Loucy (cell line): ENCODE measurements around the gene EXOC3L4.

Experiments used
- H2AFZ ChIP-seq: fragments of 200-600 bp; sonication (generic); 2 replicates; pipeline ENCODE4 v1.6.0; 2016; ENCODE audit warnings: antibody characterized with exemption, mild to moderate bottlenecking, low read length, moderate library complexity
- H3F3A ChIP-seq: fragments of 200-600 bp; 2 replicates; pipeline ENCODE4 v1.6.0; 2016; ENCODE audit warnings: antibody characterized with exemption, low read depth, mild to moderate bottlenecking
- H3K27me3 ChIP-seq: fragments of 200-600 bp; sonication (generic); 2 replicates; pipeline ENCODE4 v1.6.1; 2014; ENCODE audit warnings: low read length, mild to moderate bottlenecking; ENCODE audit not compliant: insufficient read depth, poor library complexity, severe bottlenecking
- H3K36me3 ChIP-seq: fragments of 200-600 bp; sonication (generic); 2 replicates; pipeline ENCODE4 v1.6.1; 2016; ENCODE audit warnings: low read length; ENCODE audit not compliant: insufficient read depth
- H3K4me1 ChIP-seq: fragments of 200-600 bp; sonication (generic); 2 replicates; pipeline ENCODE4 v1.5.1; 2014; ENCODE audit warnings: low read length, mild to moderate bottlenecking; ENCODE audit not compliant: insufficient read depth, poor library complexity, severe bottlenecking
- H3K4me2 ChIP-seq: fragments of 200-600 bp; sonication (generic); 2 replicates; pipeline ENCODE4 v1.6.0; 2014; ENCODE audit warnings: antibody characterized with exemption, low read length, low read depth, mild to moderate bottlenecking; ENCODE audit not compliant: poor library complexity, severe bottlenecking
- H3K4me3 ChIP-seq: fragments of 200-600 bp; sonication (generic); 2 replicates; pipeline ENCODE4 v1.5.1; 2014; ENCODE audit warnings: low read length, mild to moderate bottlenecking, mixed read lengths; ENCODE audit not compliant: poor library complexity, severe bottlenecking
- H3K79me2 ChIP-seq: fragments of 200-600 bp; sonication (generic); 2 replicates; pipeline ENCODE4 v1.6.1; 2014; ENCODE audit warnings: low read length; ENCODE audit not compliant: insufficient read depth
- H3K9ac ChIP-seq: fragments of 200-600 bp; sonication (generic); 2 replicates; pipeline ENCODE4 v1.6.0; 2014; ENCODE audit warnings: mild to moderate bottlenecking, low read depth, low read length, moderate library complexity; ENCODE audit not compliant: poor library complexity, severe bottlenecking
- H3K9me2 ChIP-seq: fragments of 200-600 bp; sonication (generic); replicated peaks from 2 replicates; pipeline ENCODE4 v1.6.1; 2016; ENCODE audit warnings: low read depth, low read length, mixed read lengths
- H3K9me3 ChIP-seq: fragments of 200-600 bp; sonication (generic); 2 replicates; pipeline ENCODE4 v1.6.1; 2014; ENCODE audit warnings: mild to moderate bottlenecking, antibody characterized with exemption, low read length, low read depth; ENCODE audit not compliant: insufficient read depth
- H4K20me1 ChIP-seq: fragments of 200-600 bp; sonication (generic); 2 replicates; pipeline ENCODE4 v1.6.0; 2014; ENCODE audit warnings: antibody characterized with exemption, low read length, mild to moderate bottlenecking; ENCODE audit not compliant: insufficient read depth, poor library complexity, severe bottlenecking
- CTCF ChIP-seq: fragments of 200-600 bp; sonication (generic); conservative IDR thresholded peaks from 2 replicates; pipeline ENCODE4 v1.5.1; 2014; ENCODE audit warnings: mild to moderate bottlenecking, antibody characterized with exemption, low read length
- EZH2phosphoT487 ChIP-seq: fragments of 200-600 bp; IDR thresholded peaks from 2 replicates; pipeline ENCODE4 v1.6.1; 2018; ENCODE audit warnings: antibody characterized with exemption, mild to moderate bottlenecking, moderate library complexity, borderline replicate concordance

EXOC3L4 gene

GRCh38 chr14:103107455-103107854 is 12.9 kb downstream of the EXOC3L4 start:
- H3K9ac ChIP-seq: no peak overlapping the region
- H3K9me3 ChIP-seq: no peaks in the 10 kb centered on the region
- H3K9me2 ChIP-seq: no peaks in the 10 kb centered on the region
- H2AFZ ChIP-seq: no peak overlapping the region
- H3K36me3 ChIP-seq: no peaks in the 10 kb centered on the region
- peaks cover 4% of the 10 kb centered on the region for H3K4me1 ChIP-seq
- no peaks in the 10 kb centered on the region for H4K20me1 ChIP-seq
- no peak overlapping the region for H3K4me3 ChIP-seq
- no peak for TF ChIP-seq CTCF
- H3K27me3 ChIP-seq: no peaks in the 10 kb centered on the region
- H3K4me2 ChIP-seq: no peak overlapping the region
- H3F3A ChIP-seq: no peaks in the 10 kb centered on the region
- no peaks in the 10 kb centered on the region for H3K79me2 ChIP-seq

GRCh38 chr14:103107941-103108748 is 13.6 kb downstream of the EXOC3L4 start:
- Histone ChIP-seq H3K4me2 (no peak overlapping the region), H3K79me2 (no peaks in the 10 kb centered on the region), H4K20me1 (no peaks in the 10 kb centered on the region), H3K9me2 (no peaks in the 10 kb centered on the region), H3F3A (no peaks in the 10 kb centered on the region), H3K4me1 (peaks cover 7% of the 10 kb centered on the region), H3K36me3 (no peaks in the 10 kb centered on the region), H3K4me3 (no peak overlapping the region), H3K27me3 (no peaks in the 10 kb centered on the region), H3K9me3 (no peaks in the 10 kb centered on the region), H3K9ac (no peak overlapping the region), H2AFZ (no peak overlapping the region)
- no peak for TF ChIP-seq CTCF
- no peak for TF ChIP-seq EZH2phosphoT487

- no peak overlapping the region for H2AFZ ChIP-seq
- H3F3A ChIP-seq: no peaks in the 10 kb centered on the region
- H3K27me3 ChIP-seq: no peaks in the 10 kb centered on the region
- no peaks in the 10 kb centered on the region for H3K36me3 ChIP-seq
- no peaks in the 10 kb centered on the region for H3K79me2 ChIP-seq
- no peak overlapping the region for H3K4me2 ChIP-seq
- no peak for TF ChIP-seq EZH2phosphoT487
- no peak for TF ChIP-seq CTCF
- no peak overlapping the region for H3K9ac ChIP-seq
- peaks cover 7% of the 10 kb centered on the region for H3K4me1 ChIP-seq
- no peaks in the 10 kb centered on the region for H4K20me1 ChIP-seq
- H3K4me3 ChIP-seq: no peak overlapping the region
- no peaks in the 10 kb centered on the region for H3K9me2 ChIP-seq
- H3K9me3 ChIP-seq: no peaks in the 10 kb centered on the region
These were observed 14.3 kb downstream of the EXOC3L4 start for GRCh38 chr14:103108749-103109207.
